K562 (cell line): ENCODE measurements around the gene MTHFR. TPM values are rescaled to one million over a fixed set of nuclear protein-coding genes. Genes with fewer than 3 reads are reported as not detected.
A peak's percentile ranks its signal among the peaks of the same experiment; 100 is the strongest.

Experiments used
- ASH1L ChIP-seq: fragments of 450-650 bp; IDR thresholded peaks from 2 replicates; pipeline ENCODE4 v1.6.1; 2018; ENCODE audit warnings: borderline replicate concordance, mild to moderate bottlenecking, low read depth; ENCODE audit not compliant: partially characterized antibody
- CCAR2 ChIP-seq: fragments of 200-400 bp; formaldehyde crosslinking; IDR thresholded peaks from 2 replicates; pipeline ENCODE4 v1.6.1; 2017; ENCODE audit warnings: mild to moderate bottlenecking, low read depth, low read length
- CCNT2 ChIP-seq: IDR thresholded peaks from 2 replicates; pipeline ENCODE4 v1.6.1; 2011; ENCODE audit warnings: borderline replicate concordance, low read depth, mild to moderate bottlenecking, moderate library complexity, mixed read lengths, low read length; ENCODE audit not compliant: insufficient read length; ENCODE audit errors: extremely low read depth
- CHD2 ChIP-seq: IDR thresholded peaks from 2 replicates; pipeline ENCODE4 v1.6.1; 2011; ENCODE audit warnings: low read depth, low read length
- CREB1 ChIP-seq, 2 experiments: sonication (generic) in 1 of 2; formaldehyde crosslinking in 1 of 2; IDR thresholded peaks; 2 replicates each; pipeline versions ENCODE4 v1.6.1 to v1.8.0; 2012 to 2022; ENCODE audit warnings: inconsistent platforms in 1 of 2, mild to moderate bottlenecking in 1 of 2, missing genetic modification reagents in 1 of 2, moderate library complexity in 1 of 2
- CREM ChIP-seq: IDR thresholded peaks from 2 replicates; pipeline ENCODE4 v1.6.1; 2014; ENCODE audit warnings: antibody characterized with exemption, low read depth
- E2F3 ChIP-seq: fragments of 250-450 bp; sonication (Bioruptor Pico); IDR thresholded peaks from 2 replicates; pipeline ENCODE4 v1.4.0; 2020; ENCODE audit warnings: mild to moderate bottlenecking
- ETV5 ChIP-seq: sonication (generic); formaldehyde crosslinking; IDR thresholded peaks from 2 replicates; pipeline ENCODE4 v1.4.0; 2020; ENCODE audit warnings: low read depth, mild to moderate bottlenecking, missing genetic modification reagents
- FOXA1 ChIP-seq: fragments of 450-650 bp; IDR thresholded peaks from 2 replicates; pipeline ENCODE4 v1.6.1; 2016; ENCODE audit warnings: mild to moderate bottlenecking, borderline replicate concordance
- FOXJ2 ChIP-seq: fragments of 200-800 bp; sonication (Bioruptor generic); IDR thresholded peaks from 2 replicates; pipeline ENCODE4 v1.6.1; 2016; ENCODE audit warnings: missing genetic modification characterization, missing compliant biosample characterization
- HDAC2 ChIP-seq: fragments of 450-650 bp; IDR thresholded peaks from 2 replicates; pipeline ENCODE4 v1.6.1; 2016; ENCODE audit warnings: mild to moderate bottlenecking
- KAT8 ChIP-seq: fragments of 450-650 bp; IDR thresholded peaks from 2 replicates; pipeline ENCODE4 v1.6.1; 2016; ENCODE audit warnings: low read depth, mild to moderate bottlenecking
- LEF1 ChIP-seq: fragments of 450-650 bp; IDR thresholded peaks from 2 replicates; pipeline ENCODE4 v1.6.1; 2016; ENCODE audit warnings: mild to moderate bottlenecking
- MTA2 ChIP-seq: fragments of 450-650 bp; IDR thresholded peaks from 2 replicates; pipeline ENCODE4 v1.6.1; 2016; ENCODE audit warnings: low read depth
- NFIX ChIP-seq: fragments of 250-450 bp; sonication (Bioruptor Pico); IDR thresholded peaks from 2 replicates; pipeline ENCODE4 v1.4.0; 2020; ENCODE audit warnings: low read depth, mild to moderate bottlenecking, moderate library complexity
- NRF1 ChIP-seq, 2 experiments: fragments of 450-650 bp; IDR thresholded peaks in 1 of 2; conservative IDR thresholded peaks in 1 of 2; 2 replicates each; pipeline ENCODE4 v1.6.1; 2014; ENCODE audit warnings: mild to moderate bottlenecking in 2 of 2
- POLR2AphosphoS2 ChIP-seq: IDR thresholded peaks from 2 replicates; pipeline ENCODE4 v1.6.1; 2012; ENCODE audit warnings: low read length, improper control_type of control experiment
- POLR2AphosphoS5 ChIP-seq: IDR thresholded peaks from 2 replicates; pipeline ENCODE4 v1.6.1; 2011; ENCODE audit warnings: mild to moderate bottlenecking, low read depth, low read length, moderate library complexity; ENCODE audit not compliant: control insufficient read depth, insufficient read depth
- RAD21 ChIP-seq, 2 experiments: fragments of 250-450 bp in 1 of 2; fragments of 450-650 bp in 1 of 2; sonication (Bioruptor Pico) in 1 of 2; formaldehyde crosslinking in 1 of 2; IDR thresholded peaks in 1 of 2; conservative IDR thresholded peaks in 1 of 2; 2 replicates each; pipeline versions ENCODE4 v1.4.0 to v1.8.0; 2020 to 2022; ENCODE audit warnings: mild to moderate bottlenecking in 2 of 2, moderate library complexity in 1 of 2
- RBBP5 ChIP-seq: fragments of 200-600 bp; sonication (generic); IDR thresholded peaks from 2 replicates; pipeline ENCODE4 v1.6.1; 2012; ENCODE audit warnings: borderline replicate concordance, mild to moderate bottlenecking, low read length, control low read depth, inconsistent platforms; ENCODE audit not compliant: insufficient read depth, poor library complexity, severe bottlenecking
- TAF7 ChIP-seq: fragments of 450-650 bp; IDR thresholded peaks from 2 replicates; pipeline ENCODE4 v1.6.1; 2016; ENCODE audit warnings: missing genetic modification characterization, missing compliant biosample characterization
- ZC3H8 ChIP-seq: fragments of 450-650 bp; IDR thresholded peaks from 2 replicates; pipeline ENCODE4 v1.6.1; 2017
- ZNF263 ChIP-seq: sonication (generic); formaldehyde crosslinking; IDR thresholded peaks from 2 replicates; pipeline ENCODE4 v1.8.0; 2022; ENCODE audit warnings: mild to moderate bottlenecking, missing genetic modification reagents, borderline replicate concordance
- polyA plus RNA-seq, 8 experiments: library from polyadenylated mRNA; depleted of rRNA in 4 of 8; stranded (reverse) in 5 of 8; unstranded in 3 of 8; fragments of >200 nt; fragmentation: Nextera tagmentation in 2 of 8; fragmentation: Illumina TruSeq in 1 of 8; extraction: Ambion mirVana in 2 of 8; extraction: Trizol in 1 of 8; gene quantifications; 2 replicates each; pipeline versions ENCODE4 v1.2.1 to v1.2.3, GENCODE V29; 2011 to 2014; ENCODE audit warnings: inconsistent platforms in 1 of 8, missing spikeins in 1 of 8
- total RNA-seq, 7 experiments: library from RNA; depleted of rRNA in 6 of 7; stranded (reverse); fragments of >200 nt in 6 of 7; fragmentation: Illumina TruSeq in 2 of 7; extraction: Trizol in 2 of 7; gene quantifications; 2 replicates each; pipeline versions ENCODE4 v1.2.1 to v1.2.3, GENCODE V29; 2011 to 2021; ENCODE audit warnings: low replicate concordance in 1 of 7
- TF ChIP-seq, protein P1 (sequence below): fragments of 450-650 bp; IDR thresholded peaks from 2 replicates; pipeline ENCODE4 v1.6.1; 2016; ENCODE audit warnings: missing biosample characterization, missing genetic modification characterization
- TF ChIP-seq, protein P2 (sequence below): fragments of 450-650 bp; IDR thresholded peaks from one replicate; pipeline ENCODE4 v1.6.1; 2018; ENCODE audit warnings: mild to moderate bottlenecking, moderate library complexity; ENCODE audit not compliant: partially characterized antibody
- TF ChIP-seq, protein P3 (sequence below): fragments of 250-450 bp; sonication (Bioruptor Pico); IDR thresholded peaks from 2 replicates; pipeline ENCODE4 v1.4.0; 2020; ENCODE audit warnings: mild to moderate bottlenecking, moderate library complexity

The MTHFR gene
- total and polyA plus RNA-seq, 9 of the 15 experiments (the other 6 are each of a cell fraction or from before 2014, with no cell fraction given), result 5.0 to 104 (median 62.6) TPM

DNA sequence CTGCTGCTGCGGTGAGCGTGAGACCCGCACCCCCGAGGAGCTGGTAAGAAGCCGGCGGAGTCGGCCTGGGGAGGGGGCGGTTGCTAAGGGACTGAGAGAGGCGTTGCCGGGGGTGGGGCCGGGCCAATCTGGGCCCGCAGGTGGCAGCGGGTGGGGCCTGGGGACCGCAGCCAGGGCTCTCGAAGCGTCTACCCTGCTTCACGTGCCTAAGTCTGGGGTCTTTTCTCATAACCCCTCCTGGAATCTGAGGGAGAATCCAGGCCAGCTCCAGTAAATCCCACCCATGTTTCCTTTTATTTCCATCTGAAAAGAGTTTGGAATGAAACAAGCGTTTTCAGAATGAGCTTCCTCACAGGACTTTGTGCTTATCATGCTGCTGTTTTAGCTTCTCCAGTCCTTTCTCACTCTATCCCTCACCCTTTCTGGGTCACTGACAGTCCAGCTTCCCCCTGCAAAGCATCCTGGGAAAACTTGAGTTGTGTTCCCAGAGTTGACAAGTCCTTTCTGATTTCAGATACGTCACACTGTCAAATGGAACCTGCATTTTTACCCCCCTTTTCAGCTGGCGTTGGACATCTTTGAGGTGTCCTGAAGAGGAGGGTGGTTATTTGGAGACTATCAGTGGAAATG lies 658 bp upstream of the MTHFR start (continued):
- TF ChIP-seq, protein P1, sequence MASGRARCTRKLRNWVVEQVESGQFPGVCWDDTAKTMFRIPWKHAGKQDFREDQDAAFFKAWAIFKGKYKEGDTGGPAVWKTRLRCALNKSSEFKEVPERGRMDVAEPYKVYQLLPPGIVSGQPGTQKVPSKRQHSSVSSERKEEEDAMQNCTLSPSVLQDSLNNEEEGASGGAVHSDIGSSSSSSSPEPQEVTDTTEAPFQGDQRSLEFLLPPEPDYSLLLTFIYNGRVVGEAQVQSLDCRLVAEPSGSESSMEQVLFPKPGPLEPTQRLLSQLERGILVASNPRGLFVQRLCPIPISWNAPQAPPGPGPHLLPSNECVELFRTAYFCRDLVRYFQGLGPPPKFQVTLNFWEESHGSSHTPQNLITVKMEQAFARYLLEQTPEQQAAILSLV (tag), result no peak
- TF ChIP-seq KAT8, result no peak
- 0 out of 2 replicates have a peak, but pooled peaks have one; percentile 25 for TF ChIP-seq MTA2
- no peak for TF ChIP-seq CCNT2
- no peak for TF ChIP-seq POLR2AphosphoS2
- no peak for TF ChIP-seq ASH1L
- TF ChIP-seq FOXA1, result no peak
- TF ChIP-seq TAF7 (tag), result no peak
- TF ChIP-seq POLR2AphosphoS5, result 0 out of 2 replicates have a peak, but pooled peaks have one; percentile 12
- 0 out of 4 replicates have a peak, but pooled peaks of 1 of the 2 experiments have one; percentile 5 for TF ChIP-seq RAD21 (CRISPR knock-in tag; conservative IDR thresholded peaks at IDR 0.05 in 1 of 2, IDR thresholded peaks at IDR 0.05 in 1 of 2)
- peak; percentile 60 for TF ChIP-seq FOXJ2 (tag)
- TF ChIP-seq CREB1 (IDR thresholded peaks at IDR 0.05), result no peak; the same call in 1 of the 2 replicates
- TF ChIP-seq CREB1 (CRISPR knock-in tag; IDR thresholded peaks at IDR 0.05), result no peak
- no peak for TF ChIP-seq NRF1 (conservative IDR thresholded peaks at IDR 0.05 in 1 of 2, IDR thresholded peaks at IDR 0.05 in 1 of 2)
- TF ChIP-seq NFIX (CRISPR knock-in tag), result no peak
- peak; percentile 75 for TF ChIP-seq ZNF263
- TF ChIP-seq, protein P2, sequence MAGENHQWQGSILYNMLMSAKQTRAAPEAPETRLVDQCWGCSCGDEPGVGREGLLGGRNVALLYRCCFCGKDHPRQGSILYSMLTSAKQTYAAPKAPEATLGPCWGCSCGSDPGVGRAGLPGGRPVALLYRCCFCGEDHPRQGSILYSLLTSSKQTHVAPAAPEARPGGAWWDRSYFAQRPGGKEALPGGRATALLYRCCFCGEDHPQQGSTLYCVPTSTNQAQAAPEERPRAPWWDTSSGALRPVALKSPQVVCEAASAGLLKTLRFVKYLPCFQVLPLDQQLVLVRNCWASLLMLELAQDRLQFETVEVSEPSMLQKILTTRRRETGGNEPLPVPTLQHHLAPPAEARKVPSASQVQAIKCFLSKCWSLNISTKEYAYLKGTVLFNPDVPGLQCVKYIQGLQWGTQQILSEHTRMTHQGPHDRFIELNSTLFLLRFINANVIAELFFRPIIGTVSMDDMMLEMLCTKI, result no peak
- 0 out of 2 replicates have a peak, but pooled peaks have one; percentile 32 for TF ChIP-seq ZC3H8
- peak; percentile 22 for TF ChIP-seq HDAC2
- no peak for TF ChIP-seq CCAR2
- peak; percentile 5; the same call in 1 of the 2 replicates for TF ChIP-seq LEF1
- no peak for TF ChIP-seq E2F3 (CRISPR knock-in tag)
- TF ChIP-seq RBBP5, result no peak
- TF ChIP-seq, protein P3, sequence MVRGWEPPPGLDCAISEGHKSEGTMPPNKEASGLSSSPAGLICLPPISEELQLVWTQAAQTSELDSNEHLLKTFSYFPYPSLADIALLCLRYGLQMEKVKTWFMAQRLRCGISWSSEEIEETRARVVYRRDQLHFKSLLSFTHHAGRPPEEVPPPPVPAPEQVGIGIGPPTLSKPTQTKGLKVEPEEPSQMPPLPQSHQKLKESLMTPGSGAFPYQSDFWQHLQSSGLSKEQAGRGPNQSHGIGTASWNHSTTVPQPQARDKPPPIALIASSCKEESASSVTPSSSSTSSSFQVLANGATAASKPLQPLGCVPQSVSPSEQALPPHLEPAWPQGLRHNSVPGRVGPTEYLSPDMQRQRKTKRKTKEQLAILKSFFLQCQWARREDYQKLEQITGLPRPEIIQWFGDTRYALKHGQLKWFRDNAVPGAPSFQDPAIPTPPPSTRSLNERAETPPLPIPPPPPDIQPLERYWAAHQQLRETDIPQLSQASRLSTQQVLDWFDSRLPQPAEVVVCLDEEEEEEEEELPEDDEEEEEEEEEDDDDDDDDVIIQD (CRISPR knock-in tag), result no peak
- peak; percentile 16; the same call in 1 of the 2 replicates for TF ChIP-seq CHD2
- TF ChIP-seq CREM, result 0 out of 2 replicates have a peak, but pooled peaks have one; percentile 15
- no peak; the same call in 1 of the 2 replicates for TF ChIP-seq ETV5 (CRISPR knock-in tag)
